Activated CD8-positive, alpha-beta T cell treated with anti-CD3 and anti-CD28 coated beads for 36 hours (primary cell): Measurements from ENCODE around the gene ROR2. TPM values are rescaled to one million over a fixed set of nuclear protein-coding genes. Genes with fewer than 3 reads are reported as not detected.

Experiments used
- ATAC-seq: fragments of 200-7000 bp; cut with Tn5 transposase; one replicate; pipeline ENCODE4 v1.10.0; 2021; ENCODE audit warnings: mild to moderate bottlenecking, moderate library complexity
- CTCF ChIA-PET: fragments of 350-600 bp; sonication (Branson Sonifier 250); formaldehyde crosslinking; loops from one replicate; lab custom pipeline; 2021; ENCODE audit warnings: antibody characterized with exemption; lab: Charles Lee
- POLR2A ChIA-PET: fragments of 350-600 bp; sonication (Branson Sonifier 250); formaldehyde crosslinking; loops from one replicate; lab custom pipeline; 2021; ENCODE audit warnings: antibody characterized with exemption; lab: Charles Lee
- DNase-seq: peaks from one replicate; pipeline ENCODE4 v3.0.0-alpha.2; 2020
- H3K27ac Mint-ChIP-seq: one replicate; pipeline ENCODE4 v1.8.0; 2021; ENCODE audit warnings: mild to moderate bottlenecking, mixed read lengths
- H3K27me3 Mint-ChIP-seq: one replicate; pipeline ENCODE4 v1.8.0; 2021; ENCODE audit warnings: mixed read lengths
- H3K36me3 Mint-ChIP-seq: one replicate; pipeline ENCODE4 v1.8.0; 2021; ENCODE audit warnings: low read depth, mixed read lengths
- H3K4me1 Mint-ChIP-seq: one replicate; pipeline ENCODE4 v1.8.0; 2021; ENCODE audit warnings: low read depth, mixed read lengths
- H3K4me3 Mint-ChIP-seq: one replicate; pipeline ENCODE4 v1.8.0; 2021; ENCODE audit warnings: mild to moderate bottlenecking, moderate library complexity, mixed read lengths
- H3K9me3 Mint-ChIP-seq: one replicate; pipeline ENCODE4 v1.8.0; 2021; ENCODE audit warnings: mixed read lengths
- intact Hi-C: fragments of 100-400 bp; cut with micrococcal nuclease; formaldehyde crosslinking; loops from one replicate; pipeline ENCODE4 v1.10.0; 2022
- total RNA-seq, 2 experiments: library from RNA; stranded (reverse); gene quantifications; one replicate each; pipeline ENCODE4 v1.2.3, GENCODE V29; 2021
- TF ChIP-seq, protein P1 (sequence below): fragments of 200-600 bp; IDR thresholded peaks from one replicate; pipeline ENCODE4 v1.8.0; 2022; ENCODE audit warnings: antibody characterized with exemption, mild to moderate bottlenecking

The ROR2 gene
- total RNA-seq, 2 experiments from 2014 or later: not detected

DNA sequence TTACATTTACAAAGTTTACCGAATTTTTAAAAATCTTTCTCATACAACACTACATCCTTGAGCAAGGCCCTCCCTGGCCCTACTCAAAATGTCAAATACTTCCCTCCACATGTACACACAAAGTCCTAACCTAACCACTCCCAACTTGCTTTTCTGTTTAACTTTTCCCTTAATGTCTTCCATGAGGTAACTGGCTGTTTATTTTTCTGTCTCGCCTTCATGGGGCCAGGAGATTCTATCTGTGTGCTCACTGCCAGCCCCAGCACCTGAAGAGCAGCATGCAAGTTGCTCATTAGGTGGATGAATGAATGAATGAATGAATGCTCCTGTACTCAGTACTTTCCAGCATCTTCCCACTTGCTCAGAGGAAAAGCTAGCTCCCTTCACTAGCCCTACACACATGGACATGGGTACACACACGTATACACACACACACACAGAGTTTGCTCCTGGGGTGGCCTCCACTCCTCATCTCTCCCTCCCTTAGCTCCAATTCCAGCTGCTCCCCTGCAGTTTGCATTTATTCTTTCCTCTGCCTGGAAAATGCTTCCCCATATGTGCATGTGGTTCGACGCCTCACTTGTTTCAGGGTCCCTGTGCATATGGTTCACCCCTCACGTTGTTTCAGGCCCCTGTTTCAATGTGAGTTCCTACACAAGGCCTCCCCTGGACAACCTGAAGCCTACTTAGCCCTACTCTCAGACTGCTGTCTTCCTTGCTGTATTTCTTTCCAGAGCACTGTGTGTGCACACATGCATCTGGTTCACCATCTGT lies 165.2 kb downstream of the ROR2 start:
- H3K36me3 Mint-ChIP-seq: no peaks in the 10 kb centered on the region
- H3K4me1 Mint-ChIP-seq: peaks cover 17% of the 10 kb centered on the region
- H3K4me3 Mint-ChIP-seq: no peak overlapping the region
- ChIA-PET CTCF (no interaction called here), POLR2A (no interaction called here)
- H3K27me3 Mint-ChIP-seq: peaks cover 29% of the 10 kb centered on the region
- ATAC-seq (no peak), DNase-seq (no peak)
- H3K9me3 Mint-ChIP-seq: peaks cover 3% of the 10 kb centered on the region
- intact Hi-C loops: no loop called here
- TF ChIP-seq, protein P1, sequence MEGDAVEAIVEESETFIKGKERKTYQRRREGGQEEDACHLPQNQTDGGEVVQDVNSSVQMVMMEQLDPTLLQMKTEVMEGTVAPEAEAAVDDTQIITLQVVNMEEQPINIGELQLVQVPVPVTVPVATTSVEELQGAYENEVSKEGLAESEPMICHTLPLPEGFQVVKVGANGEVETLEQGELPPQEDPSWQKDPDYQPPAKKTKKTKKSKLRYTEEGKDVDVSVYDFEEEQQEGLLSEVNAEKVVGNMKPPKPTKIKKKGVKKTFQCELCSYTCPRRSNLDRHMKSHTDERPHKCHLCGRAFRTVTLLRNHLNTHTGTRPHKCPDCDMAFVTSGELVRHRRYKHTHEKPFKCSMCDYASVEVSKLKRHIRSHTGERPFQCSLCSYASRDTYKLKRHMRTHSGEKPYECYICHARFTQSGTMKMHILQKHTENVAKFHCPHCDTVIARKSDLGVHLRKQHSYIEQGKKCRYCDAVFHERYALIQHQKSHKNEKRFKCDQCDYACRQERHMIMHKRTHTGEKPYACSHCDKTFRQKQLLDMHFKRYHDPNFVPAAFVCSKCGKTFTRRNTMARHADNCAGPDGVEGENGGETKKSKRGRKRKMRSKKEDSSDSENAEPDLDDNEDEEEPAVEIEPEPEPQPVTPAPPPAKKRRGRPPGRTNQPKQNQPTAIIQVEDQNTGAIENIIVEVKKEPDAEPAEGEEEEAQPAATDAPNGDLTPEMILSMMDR: no peak
- no peak overlapping the region for H3K27ac Mint-ChIP-seq

DNA sequence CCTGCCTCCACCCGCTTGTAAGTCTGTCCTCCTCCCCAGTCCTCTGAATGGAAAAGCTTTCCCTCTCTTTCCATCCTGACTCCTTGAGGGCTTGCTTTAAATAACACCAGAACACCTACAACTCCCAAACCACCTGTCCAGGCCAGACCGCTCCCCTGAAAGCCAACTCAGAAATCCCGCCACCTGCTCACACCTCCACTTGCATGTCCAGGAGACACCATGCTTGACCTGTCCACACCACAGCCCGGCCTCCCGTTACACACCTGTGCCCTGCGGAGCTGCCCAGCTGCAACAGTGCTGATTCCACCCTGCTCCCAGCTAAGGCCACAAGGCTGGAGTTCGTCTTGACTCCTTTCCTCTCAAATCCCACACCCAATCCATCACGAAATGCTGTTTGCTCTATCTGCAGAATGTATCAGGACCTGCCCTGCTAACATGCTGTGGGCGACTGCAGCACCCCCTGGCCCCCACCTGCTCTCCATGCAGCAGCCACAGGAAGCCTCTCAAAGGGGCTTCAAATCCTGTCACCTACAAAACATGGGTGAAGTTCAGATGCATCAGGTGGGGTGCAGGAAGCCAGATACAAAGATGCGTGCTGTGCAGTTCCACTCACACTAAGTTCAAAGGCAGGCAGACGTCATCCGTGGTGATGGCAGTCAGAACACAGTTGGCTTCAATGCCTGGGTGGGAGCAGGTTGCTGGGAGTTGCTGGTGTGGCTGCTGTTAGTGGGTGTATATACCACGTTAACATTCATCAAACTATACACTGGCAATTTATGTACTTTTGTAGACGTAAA lies 166.0 kb downstream of the ROR2 start:
- no peak for ATAC-seq
- intact Hi-C loops: no loop called here
- POLR2A ChIA-PET: no interaction called here

DNA sequence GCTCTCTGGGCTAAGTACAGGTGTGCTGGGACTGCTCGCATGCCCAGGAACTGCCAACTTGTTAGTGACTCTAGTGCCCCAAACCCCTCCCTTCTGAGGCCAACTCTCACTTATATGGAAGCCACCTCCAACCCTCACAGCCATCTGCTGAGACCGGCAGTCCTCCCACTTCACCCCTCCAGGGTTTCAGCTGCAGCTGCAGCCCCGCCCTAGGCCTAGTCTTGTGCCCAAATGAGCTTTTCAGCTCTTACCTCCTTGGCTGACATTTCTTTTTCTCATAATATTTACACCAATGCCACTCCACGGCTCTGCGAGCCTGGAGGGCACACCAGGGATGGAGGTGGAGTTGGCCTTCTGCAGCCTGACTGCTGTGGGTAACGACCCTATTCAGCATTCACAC lies 166.6 kb downstream of the ROR2 start:
- POLR2A ChIA-PET: no interaction called here
- H3K4me1 Mint-ChIP-seq: peaks cover 17% of the 10 kb centered on the region
- H3K27me3 Mint-ChIP-seq: peaks cover 29% of the 10 kb centered on the region
- H3K9me3 Mint-ChIP-seq: peaks cover 3% of the 10 kb centered on the region
- CTCF ChIA-PET: no interaction called here
- no peak for DNase-seq
- no peak overlapping the region for H3K4me3 Mint-ChIP-seq
- H3K27ac Mint-ChIP-seq: no peak overlapping the region
- ATAC-seq: no peak
- intact Hi-C loops: no loop called here
- TF ChIP-seq, protein P1: no peak
- no peaks in the 10 kb centered on the region for H3K36me3 Mint-ChIP-seq

More for the DNA sequence above, 166.0 kb downstream of the ROR2 start:
- Mint-ChIP-seq H3K27me3 (peaks cover 29% of the 10 kb centered on the region), H3K9me3 (peaks cover 3% of the 10 kb centered on the region), H3K4me3 (no peak overlapping the region), H3K27ac (no peak overlapping the region), H3K36me3 (no peaks in the 10 kb centered on the region), H3K4me1 (peaks cover 17% of the 10 kb centered on the region)
- CTCF ChIA-PET: no interaction called here
- DNase-seq: peak; percentile 8
- TF ChIP-seq, protein P1: no peak

DNA sequence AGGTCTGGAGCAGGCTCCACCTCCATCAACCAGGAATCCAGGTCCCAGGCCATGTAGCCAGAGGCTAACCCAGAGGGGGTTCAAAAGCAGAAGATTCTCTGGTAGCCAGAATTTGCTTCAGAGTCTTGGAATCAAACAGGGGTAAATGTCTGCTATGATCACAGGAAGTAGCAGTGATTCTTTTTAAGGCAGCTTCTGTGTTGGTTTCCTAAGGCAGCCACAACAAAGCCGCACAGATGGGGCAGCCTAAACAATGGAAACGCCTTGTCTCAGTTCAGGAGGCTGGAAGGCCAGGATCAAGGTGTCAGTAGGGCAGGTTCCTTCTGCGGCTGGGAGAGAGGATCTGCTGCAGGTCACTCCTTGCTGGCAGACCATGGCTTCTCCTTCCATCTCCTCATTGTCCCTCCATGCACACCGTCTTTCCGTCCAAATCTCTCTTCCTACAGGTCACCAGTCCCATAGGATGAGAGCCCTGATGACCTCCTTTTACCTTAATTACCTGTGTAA lies 167.3 kb downstream of the ROR2 start:
- peaks cover 17% of the 10 kb centered on the region for H3K4me1 Mint-ChIP-seq
- H3K27me3 Mint-ChIP-seq: peaks cover 24% of the 10 kb centered on the region
- no peak overlapping the region for H3K4me3 Mint-ChIP-seq
- H3K9me3 Mint-ChIP-seq: no peaks in the 10 kb centered on the region
- ChIA-PET CTCF (interaction anchor here (1.3 kb wide), 1 partner anchor 167 kb away, joined by 5 read pairs; the partner anchor contains the start of gene ROR2), POLR2A (no interaction called here)
- intact Hi-C loops: no loop called here
- DNase-seq: no peak
- ATAC-seq: no peak
- no peaks in the 10 kb centered on the region for H3K36me3 Mint-ChIP-seq
- TF ChIP-seq, protein P1: no peak
- H3K27ac Mint-ChIP-seq: no peak overlapping the region
